Upper lobe of left lung (tissue), 4 donors: ENCODE results near the gene MCF2L2.

Experiments
- CTCF ChIP-seq, 6 experiments: fragments of 450-650 bp in 4 of 6; fragments of 200-600 bp in 2 of 6; sonication (generic) in 2 of 6; IDR thresholded peaks; one replicate each; pipeline ENCODE4 v1.5.1; 2016 to 2019; ENCODE audit warnings: antibody characterized with exemption in 6 of 6
- EP300 ChIP-seq, 4 donors: sonication (generic); formaldehyde crosslinking; IDR thresholded peaks; one replicate each; pipeline ENCODE4 v1.5.1; 2017; ENCODE audit warnings: antibody characterized with exemption in 4 of 4, control low read depth in 2 of 4
- POLR2A ChIP-seq, 4 donors: fragments of 450-650 bp; IDR thresholded peaks; one replicate each; pipeline ENCODE4 v1.5.1; 2016 to 2017; ENCODE audit warnings: antibody characterized with exemption in 4 of 4, mild to moderate bottlenecking in 2 of 4
- POLR2AphosphoS5 ChIP-seq, 2 donors: sonication (generic); formaldehyde crosslinking; IDR thresholded peaks; one replicate each; pipeline ENCODE4 v1.5.1; 2017; ENCODE audit warnings: antibody characterized with exemption in 2 of 2

- no peak for TF ChIP-seq CTCF (IDR thresholded peaks at IDR 0.05)
- TF ChIP-seq EP300 (IDR thresholded peaks at IDR 0.05) = no peak
- no peak for TF ChIP-seq POLR2A (IDR thresholded peaks at IDR 0.05)
- no peak for TF ChIP-seq POLR2AphosphoS5 (IDR thresholded peaks at IDR 0.05)
These were observed 11.1 kb upstream of the MCF2L2 start for GRCh38 chr3:183439515-183439914.
